HepG2 (cell line): ENCODE results near the gene SEPTIN10. TPM values are rescaled to one million over a fixed set of nuclear protein-coding genes. Genes with fewer than 3 reads are reported as not detected.

Experiments
- ATRX ChIP-seq: sonication (generic); formaldehyde crosslinking; IDR thresholded peaks from 2 replicates; pipeline ENCODE4 v1.4.0; 2020; ENCODE audit warnings: missing genetic modification reagents, borderline replicate concordance
- CAMTA2 ChIP-seq: sonication (generic); formaldehyde crosslinking; IDR thresholded peaks from 2 replicates; pipeline ENCODE4 v1.4.0; 2020; ENCODE audit warnings: mild to moderate bottlenecking, missing genetic modification reagents, borderline replicate concordance
- FOXO1 ChIP-seq: sonication (generic); formaldehyde crosslinking; IDR thresholded peaks from 2 replicates; pipeline ENCODE4 v1.4.0; 2020; ENCODE audit warnings: missing genetic modification reagents
- HNF4G ChIP-seq, 2 experiments: sonication (generic) in 1 of 2; formaldehyde crosslinking in 1 of 2; IDR thresholded peaks; 2 replicates each; pipeline versions ENCODE4 v1.4.0 to v1.6.1; 2011 to 2020; ENCODE audit warnings: borderline replicate concordance in 2 of 2, low read depth in 2 of 2, mild to moderate bottlenecking in 2 of 2, low read length in 1 of 2, missing genetic modification reagents in 1 of 2, moderate library complexity in 1 of 2
- HOXA3 ChIP-seq: sonication (generic); formaldehyde crosslinking; IDR thresholded peaks from 2 replicates; pipeline ENCODE4 v1.5.0; 2020; ENCODE audit warnings: missing genetic modification reagents
- MEIS2 ChIP-seq: sonication (generic); formaldehyde crosslinking; IDR thresholded peaks from 2 replicates; pipeline ENCODE4 v1.9.0; 2021; ENCODE audit warnings: mild to moderate bottlenecking, missing genetic modification reagents
- MYC ChIP-seq: sonication (generic); formaldehyde crosslinking; IDR thresholded peaks from 2 replicates; pipeline ENCODE4 v1.9.0; 2021; ENCODE audit warnings: missing genetic modification reagents, borderline replicate concordance
- RBM22 ChIP-seq: fragments of 200-400 bp; formaldehyde crosslinking; optimal IDR thresholded peaks from 2 replicates; pipeline ENCODE3; 2017; ENCODE audit warnings: mild to moderate bottlenecking, low read length, moderate library complexity
- RFXAP ChIP-seq: sonication (generic); formaldehyde crosslinking; IDR thresholded peaks from 2 replicates; pipeline ENCODE4 v1.4.0; 2020; ENCODE audit warnings: missing genetic modification reagents, borderline replicate concordance
- UBTF ChIP-seq: sonication (generic); formaldehyde crosslinking; IDR thresholded peaks from 2 replicates; pipeline ENCODE4 v1.4.0; 2020; ENCODE audit warnings: mild to moderate bottlenecking, missing genetic modification reagents
- ZFX ChIP-seq: sonication (generic); formaldehyde crosslinking; IDR thresholded peaks from 2 replicates; pipeline ENCODE4 v1.4.0; 2020; ENCODE audit warnings: mild to moderate bottlenecking, low read depth, missing genetic modification reagents, moderate library complexity
- ZNF230 ChIP-seq: sonication (generic); formaldehyde crosslinking; IDR thresholded peaks from 2 replicates; pipeline ENCODE4 v1.4.0; 2020; ENCODE audit warnings: mild to moderate bottlenecking, missing genetic modification reagents
- ZNF546 ChIP-seq: sonication (generic); formaldehyde crosslinking; conservative IDR thresholded peaks from 2 replicates; pipeline ENCODE4 v1.8.1; 2023; ENCODE audit warnings: mild to moderate bottlenecking, missing genetic modification reagents
- ZNF547 ChIP-seq: sonication (generic); formaldehyde crosslinking; IDR thresholded peaks from 2 replicates; pipeline ENCODE4 v1.5.1; 2020; ENCODE audit warnings: mild to moderate bottlenecking, missing genetic modification reagents
- polyA plus RNA-seq, 8 experiments: library from polyadenylated mRNA; depleted of rRNA in 3 of 8; stranded (reverse) in 7 of 8; unstranded in 1 of 8; fragments of >200 nt; fragmentation: Illumina TruSeq in 4 of 8; extraction: Trizol in 4 of 8; gene quantifications; 2 replicates each; pipeline versions ENCODE4 v1.2.1 to v1.2.3, GENCODE V29; 2011 to 2016; ENCODE audit warnings: low read depth in 4 of 8, missing spikeins in 1 of 8, mixed read lengths in 1 of 8; ENCODE audit not compliant: insufficient read depth in 1 of 8
- total RNA-seq, 5 experiments: library from RNA; depleted of rRNA; stranded (reverse); fragments of >200 nt; fragmentation: Illumina TruSeq; extraction: Trizol; gene quantifications; 2 replicates each; pipeline ENCODE4 v1.2.3, GENCODE V29; 2016; ENCODE audit warnings: low read depth in 1 of 5
- TF ChIP-seq, protein P1 (sequence below): sonication (generic); formaldehyde crosslinking; IDR thresholded peaks from 2 replicates; pipeline ENCODE4 v1.4.0; 2020; ENCODE audit warnings: missing genetic modification reagents
- TF ChIP-seq, protein P2 (sequence below): sonication (generic); formaldehyde crosslinking; IDR thresholded peaks from 2 replicates; pipeline ENCODE4 v1.8.1; 2022; ENCODE audit warnings: low read depth, mild to moderate bottlenecking, missing genetic modification reagents
- TF ChIP-seq, protein P3 (sequence below): sonication (generic); formaldehyde crosslinking; IDR thresholded peaks from 2 replicates; pipeline ENCODE4 v1.8.1; 2023; ENCODE audit warnings: mild to moderate bottlenecking, inconsistent platforms, moderate library complexity, missing genetic modification reagents, borderline replicate concordance
- TF ChIP-seq, protein P4 (sequence below): sonication (generic); formaldehyde crosslinking; conservative IDR thresholded peaks from 2 replicates; pipeline ENCODE4 v1.8.0; 2022; ENCODE audit warnings: mild to moderate bottlenecking, moderate library complexity, missing genetic modification reagents

SEPTIN10 gene
- total and polyA plus RNA-seq, 2 of the 13 experiments (the other 11 are each of a cell fraction or from before 2014, with no cell fraction given): 45.8 to 67.5 TPM

DNA sequence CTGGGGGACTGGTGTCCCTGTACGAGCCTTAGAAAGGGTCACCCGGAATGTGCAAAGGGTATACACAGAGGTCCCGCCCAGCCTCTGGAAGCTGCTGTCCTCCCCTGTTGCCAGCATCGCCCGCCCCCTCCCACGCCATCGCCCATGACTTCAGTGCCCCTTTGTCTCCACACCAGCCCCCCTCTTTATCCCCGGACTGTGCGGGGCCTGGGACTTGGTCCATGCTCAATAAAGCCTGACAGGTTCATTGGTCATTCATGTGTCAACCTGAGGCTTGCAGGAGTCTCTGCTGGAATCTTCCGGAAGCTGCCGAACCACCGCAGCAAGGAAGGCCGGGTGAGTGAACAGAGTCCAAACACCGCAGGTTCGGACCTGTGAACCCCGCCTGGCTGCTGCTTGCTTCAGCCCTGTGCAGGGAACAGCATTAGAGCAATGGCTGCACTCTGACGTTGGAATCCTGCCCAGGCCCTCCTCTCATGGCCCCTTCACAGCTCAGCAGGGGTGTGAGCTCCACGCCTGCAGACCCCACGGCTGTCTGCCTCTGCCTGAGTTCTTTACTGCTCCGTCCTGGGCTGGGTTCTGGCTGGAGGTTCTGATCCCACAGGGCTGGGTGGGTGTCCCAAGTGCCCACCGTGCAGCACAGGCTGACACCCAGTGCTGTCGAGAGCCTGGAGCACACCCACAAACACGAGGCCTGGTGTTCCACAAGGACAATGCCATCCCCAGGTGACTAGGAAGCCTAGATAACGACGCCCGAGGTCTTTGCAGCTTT, 96.5 kb downstream of the SEPTIN10 start (continued):
- peak; percentile 55; the same call in 1 of the 2 replicates for TF ChIP-seq HNF4G (IDR thresholded peaks at IDR 0.05; ENCODE audit: borderline replicate concordance, low read depth, low read length)
- TF ChIP-seq HNF4G (CRISPR knock-in tag; IDR thresholded peaks at IDR 0.05; ENCODE audit: borderline replicate concordance, low read depth): no peak
- TF ChIP-seq CAMTA2: no peak
- TF ChIP-seq ZNF230 (CRISPR knock-in tag): no peak
- TF ChIP-seq, protein P1, sequence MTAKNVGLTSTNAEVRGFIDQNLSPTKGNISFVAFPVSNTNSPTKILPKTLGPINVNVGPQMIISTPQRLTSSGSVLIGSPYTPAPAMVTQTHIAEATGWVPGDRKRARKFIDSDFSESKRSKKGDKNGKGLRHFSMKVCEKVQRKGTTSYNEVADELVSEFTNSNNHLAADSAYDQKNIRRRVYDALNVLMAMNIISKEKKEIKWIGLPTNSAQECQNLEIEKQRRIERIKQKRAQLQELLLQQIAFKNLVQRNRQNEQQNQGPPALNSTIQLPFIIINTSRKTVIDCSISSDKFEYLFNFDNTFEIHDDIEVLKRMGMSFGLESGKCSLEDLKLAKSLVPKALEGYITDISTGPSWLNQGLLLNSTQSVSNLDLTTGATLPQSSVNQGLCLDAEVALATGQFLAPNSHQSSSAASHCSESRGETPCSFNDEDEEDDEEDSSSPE (CRISPR knock-in tag): peak; percentile 51; the same call in 1 of the 2 replicates
- no peak for TF ChIP-seq RBM22
- TF ChIP-seq MYC (CRISPR knock-in tag): peak; percentile 62; the same call in 1 of the 2 replicates
- TF ChIP-seq FOXO1: no peak
- TF ChIP-seq ZNF546 (CRISPR knock-in tag): 0 out of 2 replicates have a peak, but pooled peaks have one; percentile 40
- TF ChIP-seq, protein P2, sequence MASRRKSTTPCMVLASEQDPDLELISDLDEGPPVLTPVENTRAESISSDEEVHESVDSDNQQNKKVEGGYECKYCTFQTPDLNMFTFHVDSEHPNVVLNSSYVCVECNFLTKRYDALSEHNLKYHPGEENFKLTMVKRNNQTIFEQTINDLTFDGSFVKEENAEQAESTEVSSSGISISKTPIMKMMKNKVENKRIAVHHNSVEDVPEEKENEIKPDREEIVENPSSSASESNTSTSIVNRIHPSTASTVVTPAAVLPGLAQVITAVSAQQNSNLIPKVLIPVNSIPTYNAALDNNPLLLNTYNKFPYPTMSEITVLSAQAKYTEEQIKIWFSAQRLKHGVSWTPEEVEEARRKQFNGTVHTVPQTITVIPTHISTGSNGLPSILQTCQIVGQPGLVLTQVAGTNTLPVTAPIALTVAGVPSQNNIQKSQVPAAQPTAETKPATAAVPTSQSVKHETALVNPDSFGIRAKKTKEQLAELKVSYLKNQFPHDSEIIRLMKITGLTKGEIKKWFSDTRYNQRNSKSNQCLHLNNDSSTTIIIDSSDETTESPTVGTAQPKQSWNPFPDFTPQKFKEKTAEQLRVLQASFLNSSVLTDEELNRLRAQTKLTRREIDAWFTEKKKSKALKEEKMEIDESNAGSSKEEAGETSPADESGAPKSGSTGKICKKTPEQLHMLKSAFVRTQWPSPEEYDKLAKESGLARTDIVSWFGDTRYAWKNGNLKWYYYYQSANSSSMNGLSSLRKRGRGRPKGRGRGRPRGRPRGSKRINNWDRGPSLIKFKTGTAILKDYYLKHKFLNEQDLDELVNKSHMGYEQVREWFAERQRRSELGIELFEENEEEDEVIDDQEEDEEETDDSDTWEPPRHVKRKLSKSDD (CRISPR knock-in tag): no peak; the same call in 1 of the 2 replicates
- TF ChIP-seq, protein P3, sequence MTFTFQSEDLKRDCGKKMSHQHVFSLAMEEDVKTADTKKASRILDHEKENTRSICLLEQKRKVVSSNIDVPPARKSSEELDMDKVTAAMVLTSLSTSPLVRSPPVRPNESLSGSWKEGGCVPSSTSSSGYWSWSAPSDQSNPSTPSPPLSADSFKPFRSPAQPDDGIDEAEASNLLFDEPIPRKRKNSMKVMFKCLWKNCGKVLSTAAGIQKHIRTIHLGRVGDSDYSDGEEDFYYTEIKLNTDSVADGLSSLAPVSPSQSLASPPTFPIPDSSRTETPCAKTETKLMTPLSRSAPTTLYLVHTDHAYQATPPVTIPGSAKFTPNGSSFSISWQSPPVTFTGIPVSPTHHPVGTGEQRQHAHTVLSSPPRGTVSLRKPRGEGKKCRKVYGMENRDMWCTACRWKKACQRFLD (CRISPR knock-in tag): peak; percentile 93
- TF ChIP-seq MEIS2 (CRISPR knock-in tag): peak; percentile 75
- peak; percentile 35 for TF ChIP-seq ZFX (CRISPR knock-in tag)
- peak; percentile 77 for TF ChIP-seq HOXA3 (CRISPR knock-in tag)
- TF ChIP-seq ATRX: no peak
- peak; percentile 47; the same call in 1 of the 2 replicates for TF ChIP-seq UBTF (CRISPR knock-in tag)
- TF ChIP-seq RFXAP (CRISPR knock-in tag): peak; percentile 84
- TF ChIP-seq, protein P4, sequence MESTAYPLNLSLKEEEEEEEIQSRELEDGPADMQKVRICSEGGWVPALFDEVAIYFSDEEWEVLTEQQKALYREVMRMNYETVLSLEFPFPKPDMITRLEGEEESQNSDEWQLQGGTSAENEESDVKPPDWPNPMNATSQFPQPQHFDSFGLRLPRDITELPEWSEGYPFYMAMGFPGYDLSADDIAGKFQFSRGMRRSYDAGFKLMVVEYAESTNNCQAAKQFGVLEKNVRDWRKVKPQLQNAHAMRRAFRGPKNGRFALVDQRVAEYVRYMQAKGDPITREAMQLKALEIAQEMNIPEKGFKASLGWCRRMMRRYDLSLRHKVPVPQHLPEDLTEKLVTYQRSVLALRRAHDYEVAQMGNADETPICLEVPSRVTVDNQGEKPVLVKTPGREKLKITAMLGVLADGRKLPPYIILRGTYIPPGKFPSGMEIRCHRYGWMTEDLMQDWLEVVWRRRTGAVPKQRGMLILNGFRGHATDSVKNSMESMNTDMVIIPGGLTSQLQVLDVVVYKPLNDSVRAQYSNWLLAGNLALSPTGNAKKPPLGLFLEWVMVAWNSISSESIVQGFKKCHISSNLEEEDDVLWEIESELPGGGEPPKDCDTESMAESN (CRISPR knock-in tag): 0 out of 2 replicates have a peak, but pooled peaks have one; percentile 35
- TF ChIP-seq ZNF547: 0 out of 2 replicates have a peak, but pooled peaks have one; percentile 35
